Measurements from ENCODE around the gene VGLL1.

Gene VGLL1

GRCh38 chrX:136534131-136534530 lies 2.1 kb downstream of the VGLL1 start:
- TF ChIP-seq CTCF (conservative IDR thresholded peaks at IDR 0.05): no peak
- H3K27ac ChIP-seq: no peak overlapping the region

GRCh38 chrX:136538811-136539210 lies 6.8 kb downstream of the VGLL1 start:
- TF ChIP-seq CTCF (conservative IDR thresholded peaks at IDR 0.05): no peak
- no peak overlapping the region for H3K27ac ChIP-seq

GRCh38 chrX:136540226-136540625 lies 8.2 kb downstream of the VGLL1 start:
- no peak for TF ChIP-seq CTCF (conservative IDR thresholded peaks at IDR 0.05)
- H3K27ac ChIP-seq: no peak overlapping the region

- H3K27ac ChIP-seq: no peak overlapping the region
- TF ChIP-seq CTCF (conservative IDR thresholded peaks at IDR 0.05): no peak
Observed at GRCh38 chrX:136541294-136541693, 9.3 kb downstream of the VGLL1 start.

- H3K27ac ChIP-seq: no peak overlapping the region
- no peak for TF ChIP-seq CTCF (conservative IDR thresholded peaks at IDR 0.05)
Observed at GRCh38 chrX:136542281-136542680, 10.3 kb downstream of the VGLL1 start.

- TF ChIP-seq CTCF (conservative IDR thresholded peaks at IDR 0.05): no peak
Observed at GRCh38 chrX:136546371-136546781, 14.4 kb downstream of the VGLL1 start.

GRCh38 chrX:136549226-136549625 lies 17.2 kb downstream of the VGLL1 start:
- no peak for TF ChIP-seq CTCF (conservative IDR thresholded peaks at IDR 0.05)
- H3K27ac ChIP-seq: no peak overlapping the region

More at GRCh38 chrX:136546371-136546781, 14.4 kb downstream of the VGLL1 start:
- H3K27ac ChIP-seq: no peak overlapping the region

- H3K27ac ChIP-seq: no peak overlapping the region
- no peak for TF ChIP-seq CTCF (conservative IDR thresholded peaks at IDR 0.05)
Observed at GRCh38 chrX:136551410-136551809, 19.4 kb downstream of the VGLL1 start.

All from VCaP (cell line).